Measurements from ENCODE around the gene KCNC1.

DNA sequence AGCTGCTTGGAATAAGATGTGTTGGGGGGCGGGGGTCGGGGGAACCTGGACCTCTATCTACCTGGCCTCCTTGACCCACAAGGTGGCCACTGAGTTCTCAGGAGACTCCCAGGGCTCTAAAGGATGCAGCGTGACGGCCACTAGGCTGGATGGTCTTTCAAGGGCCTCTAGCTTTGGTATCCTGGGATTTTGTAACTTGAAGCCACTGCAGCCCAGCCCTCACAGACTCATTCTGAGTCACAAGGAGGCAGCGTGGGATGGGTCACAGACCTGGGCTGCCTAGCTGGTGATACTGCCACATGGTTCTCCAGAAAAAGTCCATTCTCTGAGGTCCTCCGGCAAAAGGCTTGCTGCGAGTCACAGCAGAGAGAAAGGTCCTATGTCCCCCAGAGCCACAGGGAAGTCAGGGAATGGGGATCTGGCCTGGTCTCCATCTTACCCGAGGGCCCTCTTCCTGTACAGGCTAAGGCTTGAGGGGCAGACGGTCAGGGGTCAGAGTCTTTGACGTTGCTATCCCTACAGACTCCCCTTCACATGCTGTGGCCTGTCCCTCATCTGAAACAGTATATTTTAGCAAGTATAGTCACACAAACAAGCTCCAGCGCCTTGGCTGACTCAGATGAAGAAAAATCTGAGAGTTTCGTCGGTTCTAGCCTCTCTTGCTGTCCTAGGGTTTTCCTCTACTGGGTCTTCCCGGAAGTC, 52.4 kb downstream of the KCNC1 start:
- TF ChIP-seq POLR2A (IDR thresholded peaks at IDR 0.05): no peak
- TF ChIP-seq, protein P1, sequence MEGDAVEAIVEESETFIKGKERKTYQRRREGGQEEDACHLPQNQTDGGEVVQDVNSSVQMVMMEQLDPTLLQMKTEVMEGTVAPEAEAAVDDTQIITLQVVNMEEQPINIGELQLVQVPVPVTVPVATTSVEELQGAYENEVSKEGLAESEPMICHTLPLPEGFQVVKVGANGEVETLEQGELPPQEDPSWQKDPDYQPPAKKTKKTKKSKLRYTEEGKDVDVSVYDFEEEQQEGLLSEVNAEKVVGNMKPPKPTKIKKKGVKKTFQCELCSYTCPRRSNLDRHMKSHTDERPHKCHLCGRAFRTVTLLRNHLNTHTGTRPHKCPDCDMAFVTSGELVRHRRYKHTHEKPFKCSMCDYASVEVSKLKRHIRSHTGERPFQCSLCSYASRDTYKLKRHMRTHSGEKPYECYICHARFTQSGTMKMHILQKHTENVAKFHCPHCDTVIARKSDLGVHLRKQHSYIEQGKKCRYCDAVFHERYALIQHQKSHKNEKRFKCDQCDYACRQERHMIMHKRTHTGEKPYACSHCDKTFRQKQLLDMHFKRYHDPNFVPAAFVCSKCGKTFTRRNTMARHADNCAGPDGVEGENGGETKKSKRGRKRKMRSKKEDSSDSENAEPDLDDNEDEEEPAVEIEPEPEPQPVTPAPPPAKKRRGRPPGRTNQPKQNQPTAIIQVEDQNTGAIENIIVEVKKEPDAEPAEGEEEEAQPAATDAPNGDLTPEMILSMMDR (IDR thresholded peaks at IDR 0.05): no peak
- TF ChIP-seq EP300 (IDR thresholded peaks at IDR 0.05): no peak
